A204.1 (cell line): ENCODE measurements around the gene GRM4.
"Not testable (repeated sequence)": the region's sequence is repeated elsewhere in the genome, so short reads cannot be mapped to it uniquely, and the experiment has no call there.

Source experiments
- FAIRE-seq: peaks from 2 replicates; lab custom pipeline; 2012; peaks lifted over from hg19 to GRCh38; lab: Jason Lieb, UNC

Gene GRM4

DNA sequence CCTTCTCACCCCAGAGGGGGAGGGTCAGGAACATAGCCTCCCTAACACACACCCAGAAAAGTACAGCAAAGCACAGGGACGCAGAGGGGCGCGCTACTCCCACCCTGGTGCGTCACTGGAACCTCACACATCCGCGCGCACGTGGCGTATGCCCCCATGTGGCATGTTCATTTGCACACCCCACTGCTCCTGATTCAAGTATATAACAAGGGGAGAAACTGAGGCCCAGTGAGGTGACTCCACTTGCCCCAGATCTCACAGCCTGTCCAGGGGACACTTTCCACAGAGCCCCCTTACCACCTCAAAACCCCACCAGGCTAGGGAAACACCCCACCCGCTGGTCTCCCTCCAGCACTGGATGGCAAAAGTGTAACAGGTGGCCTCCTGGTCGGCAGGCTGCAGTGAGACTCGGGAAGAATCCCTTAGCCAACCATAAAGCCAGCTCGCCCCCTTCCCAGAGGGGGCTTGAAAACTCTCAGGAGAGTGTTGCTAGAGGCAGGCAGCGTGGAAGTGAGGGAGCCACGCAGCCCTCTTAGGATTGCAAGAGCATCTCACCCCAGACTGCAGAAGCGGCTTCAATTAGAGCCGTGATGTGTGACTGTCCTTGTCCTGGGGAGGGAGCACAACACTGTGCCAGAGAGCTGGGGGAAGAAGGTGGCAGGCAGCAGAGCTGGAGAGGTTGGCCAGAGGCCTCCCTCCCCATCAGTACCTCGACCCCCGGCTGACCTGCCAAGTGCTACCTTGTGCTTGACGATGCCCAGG lies at the start of gene GRM4:
Gene GRM4, minus strand, starts transcription at position 67 of the 762 bp plus-strand sequence. CDS start 12,591 bp downstream, outside the sequence.
- no peak for FAIRE-seq

- FAIRE-seq = no peak
Observed at GRCh38 chr6:34194772-34195171, 48.9 kb upstream of the GRM4 start.

- no peak for FAIRE-seq
Observed at GRCh38 chr6:34190504-34191122, 44.7 kb upstream of the GRM4 start.

GRCh38 chr6:34189806-34190503 lies 44.1 kb upstream of the GRM4 start:
- FAIRE-seq = no peak

GRCh38 chr6:34184726-34185125 lies 38.8 kb upstream of the GRM4 start:
- FAIRE-seq = not testable (repeated sequence)

GRCh38 chr6:34182751-34183531 lies 37.1 kb upstream of the GRM4 start:
- FAIRE-seq = no peak

GRCh38 chr6:34181908-34182307 lies 36.0 kb upstream of the GRM4 start:
- FAIRE-seq = no peak

DNA sequence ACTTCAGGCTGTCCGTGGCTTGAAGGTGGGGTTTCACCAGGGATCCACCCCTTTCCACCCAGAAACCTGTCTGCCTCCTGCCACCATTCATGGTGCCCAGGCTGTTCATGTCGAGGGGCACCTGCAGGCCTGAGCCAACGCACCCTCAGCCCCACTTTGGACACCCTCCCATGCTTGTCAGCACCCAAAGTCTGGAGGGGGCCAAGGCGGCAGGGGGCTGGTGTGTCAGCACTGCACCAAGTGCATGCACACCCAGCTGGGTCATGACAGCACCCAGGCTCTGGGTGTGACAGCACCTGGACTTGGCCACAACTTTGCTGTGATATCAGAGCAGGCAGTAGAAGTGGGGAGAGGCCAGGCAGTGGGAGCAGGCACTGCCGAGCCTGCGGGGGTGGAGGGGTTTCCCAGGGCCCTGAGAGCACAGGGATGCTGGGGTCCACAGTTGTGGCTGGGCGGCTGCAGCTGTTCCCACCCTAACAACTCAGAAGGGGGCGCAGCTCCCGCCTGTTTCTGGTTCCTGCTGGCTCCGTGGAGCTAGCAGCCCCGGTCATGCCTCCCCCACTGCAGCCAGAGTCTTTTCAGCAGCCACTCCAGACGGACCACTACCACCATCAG lies 33.3 kb upstream of the GRM4 start:
- FAIRE-seq = no peak

DNA sequence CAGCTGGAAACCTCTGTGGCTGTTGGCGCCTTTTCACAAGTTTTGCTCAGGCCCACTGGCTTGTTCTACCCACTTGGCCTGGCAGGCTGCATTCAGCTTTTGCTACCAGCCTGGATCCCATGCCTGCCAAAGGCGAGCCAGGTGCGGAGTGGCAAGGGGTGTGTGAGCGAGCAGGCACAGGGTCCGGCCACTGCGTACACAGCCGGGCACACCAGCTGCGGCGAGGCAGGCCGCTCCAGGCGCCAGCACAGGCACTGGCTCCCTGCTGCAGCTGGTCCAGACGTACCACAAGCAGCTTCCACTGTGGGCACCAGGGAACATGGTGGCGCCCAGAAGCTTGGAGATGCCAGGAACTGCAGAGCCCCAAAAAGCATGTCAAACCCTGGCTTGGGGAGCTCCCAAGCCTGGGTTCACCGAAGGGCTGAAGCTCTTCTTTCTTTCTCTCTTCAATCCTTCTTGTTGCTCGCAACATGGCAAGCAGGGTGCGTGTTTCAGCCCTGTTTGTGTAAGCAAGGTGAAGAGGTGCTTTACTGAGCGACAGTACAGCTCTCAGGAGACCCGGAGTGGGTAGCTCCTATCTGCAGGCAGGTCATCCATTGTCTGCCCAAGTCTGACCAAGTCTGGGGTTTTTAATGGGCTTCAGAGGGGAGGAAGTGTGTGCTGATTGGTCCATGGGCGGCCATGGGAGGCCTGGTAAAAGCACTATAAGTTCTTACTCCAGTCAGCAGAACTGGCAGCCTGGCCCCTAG lies 32.6 kb upstream of the GRM4 start:
- FAIRE-seq = no peak

DNA sequence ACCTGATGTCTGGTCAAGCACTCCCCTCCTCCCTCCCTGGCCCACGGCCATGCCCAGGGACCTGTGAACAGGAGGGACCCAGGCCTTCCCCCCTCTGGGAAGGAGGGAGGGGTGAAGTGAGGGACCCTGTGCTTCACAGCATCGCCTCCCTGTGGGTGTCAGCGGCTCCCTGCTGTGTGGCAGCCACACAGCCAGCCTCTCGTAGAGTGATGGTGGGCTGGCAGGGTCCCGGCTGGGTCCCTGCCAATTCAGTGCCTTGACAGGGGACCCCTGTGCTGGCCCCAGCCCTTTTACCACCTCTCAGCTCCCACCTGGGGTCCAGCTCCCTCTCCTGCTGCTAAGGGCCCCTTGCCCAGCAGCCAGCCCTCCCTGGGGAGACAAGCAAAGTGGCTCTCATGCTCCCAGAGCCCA lies 31.3 kb upstream of the GRM4 start:
- no peak for FAIRE-seq

DNA sequence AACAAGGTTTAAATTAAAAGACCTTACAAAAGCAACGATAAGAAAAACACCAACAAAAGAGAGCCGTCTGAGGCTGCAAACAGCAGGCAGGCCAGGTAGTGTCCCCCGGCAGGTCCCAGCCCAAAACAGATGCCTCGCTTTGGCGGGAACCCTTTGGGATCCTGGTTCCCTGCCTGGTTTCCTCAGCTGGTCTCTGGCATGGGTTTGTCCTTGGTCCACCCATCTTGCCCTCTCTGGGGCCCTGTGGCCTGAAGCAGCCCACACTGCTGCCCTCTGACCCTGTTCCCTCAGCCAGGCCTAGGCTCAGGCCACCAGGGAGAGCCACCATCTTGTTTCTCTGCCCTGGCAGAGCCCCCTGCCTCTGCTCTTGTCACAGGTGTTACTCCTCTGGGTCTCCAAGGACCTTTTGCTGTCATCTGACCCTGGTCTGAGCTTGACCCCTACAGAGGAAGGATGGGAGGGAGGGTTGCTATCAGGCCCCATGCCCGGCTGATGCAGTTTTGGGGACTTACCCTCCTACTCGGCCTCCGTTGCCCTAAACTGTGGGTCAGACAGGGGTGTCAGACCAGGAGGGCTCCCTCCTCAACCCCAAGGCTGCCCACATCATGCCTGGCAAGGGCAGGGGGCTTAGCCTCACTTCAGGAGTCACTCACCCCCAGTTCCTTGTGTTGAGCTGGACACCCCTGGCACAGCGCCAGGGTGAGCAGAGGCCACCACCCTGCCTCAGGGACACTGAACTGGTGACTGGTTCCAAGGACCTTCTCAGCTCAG lies 30.6 kb upstream of the GRM4 start:
- FAIRE-seq = no peak

- FAIRE-seq = no peak
Observed at GRCh38 chr6:34174846-34175399, 29.0 kb upstream of the GRM4 start.

GRCh38 chr6:34172961-34173775 lies 27.3 kb upstream of the GRM4 start:
- FAIRE-seq = no peak

DNA sequence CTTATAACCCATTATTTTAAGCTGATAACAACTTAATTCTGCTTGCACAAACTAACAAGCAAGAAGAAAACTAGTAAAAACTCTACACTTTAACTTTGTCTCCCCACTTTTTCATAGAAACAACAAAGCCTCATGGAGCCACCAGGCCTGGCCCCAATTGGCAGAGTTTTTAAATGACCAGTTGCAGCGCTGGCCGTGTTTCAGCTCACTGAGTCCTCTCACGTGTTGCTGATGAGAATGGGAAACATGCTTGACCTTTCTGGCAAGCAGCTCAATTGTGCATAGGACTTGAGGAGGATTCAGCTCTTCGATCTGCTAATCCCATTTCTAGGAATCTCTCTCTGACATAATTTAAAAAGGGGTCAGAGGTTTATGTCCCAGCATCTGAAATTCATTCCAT lies 24.5 kb upstream of the GRM4 start:
- no peak for FAIRE-seq

- FAIRE-seq = no peak
Observed at GRCh38 chr6:34169897-34170296, 24.0 kb upstream of the GRM4 start.

DNA sequence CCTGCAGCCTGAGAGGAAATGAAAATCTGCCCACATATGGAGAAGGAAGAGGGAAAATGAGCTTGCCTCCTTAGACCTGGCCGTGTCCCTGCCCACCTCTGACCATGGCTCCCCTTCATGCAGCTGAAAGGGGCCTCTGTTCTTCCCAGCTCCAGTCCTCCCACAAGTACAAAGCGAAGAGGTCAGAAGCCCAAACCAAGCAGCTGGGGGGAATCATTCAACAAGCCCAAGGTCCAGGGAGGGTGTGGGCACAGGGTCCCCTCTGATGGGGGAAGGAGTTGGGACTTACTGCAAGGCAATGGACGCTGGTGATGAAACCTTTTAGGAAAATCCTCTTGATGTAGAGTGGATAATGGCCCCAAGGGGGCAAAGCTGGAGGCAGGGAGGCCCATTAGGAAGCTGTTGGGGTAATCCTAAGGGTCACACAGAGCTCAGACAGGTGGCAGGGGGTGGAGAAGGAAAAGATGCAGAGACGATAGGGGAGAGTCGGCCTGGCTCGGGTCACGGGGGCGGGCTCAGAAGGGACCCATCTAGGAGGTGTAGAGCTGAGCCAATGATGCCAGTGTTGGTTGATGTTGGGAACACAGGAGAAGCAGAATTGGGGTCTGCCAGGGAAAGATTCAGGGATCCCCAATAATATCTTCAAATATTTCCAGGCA lies 16.1 kb upstream of the GRM4 start:
- no peak for FAIRE-seq

DNA sequence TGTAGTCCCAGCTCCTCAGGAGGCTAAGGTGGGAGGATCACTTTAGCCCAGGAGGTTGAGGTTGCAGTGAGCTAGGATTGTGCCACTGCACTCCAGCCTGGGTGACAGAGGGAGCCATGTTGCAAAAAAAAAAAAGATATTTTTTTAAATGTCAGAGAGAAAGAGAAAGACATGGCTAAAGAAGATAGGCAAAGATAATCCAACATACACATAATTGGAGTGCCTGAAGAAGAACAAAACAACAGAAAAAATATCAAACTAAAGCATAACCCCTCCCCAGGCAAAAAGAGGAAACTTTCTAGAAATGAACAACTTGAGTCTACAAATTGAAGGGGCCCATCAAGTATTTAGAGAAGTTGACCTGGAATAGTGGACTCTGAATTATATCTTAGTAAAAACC lies 14.0 kb upstream of the GRM4 start:
- no peak for FAIRE-seq

GRCh38 chr6:34158876-34159275 lies 13.0 kb upstream of the GRM4 start:
- FAIRE-seq = no peak

GRCh38 chr6:34157851-34158250 lies 12.0 kb upstream of the GRM4 start:
- FAIRE-seq = no peak
